HEK293 (cell line): ENCODE data around the gene RNF126.

Experiments
- CTCF ChIP-seq: fragments of 450-650 bp; formaldehyde crosslinking; IDR thresholded peaks from 2 replicates; pipeline ENCODE4 v1.5.1; 2016; ENCODE audit warnings: missing biosample characterization, missing genetic modification characterization
- PATZ1 ChIP-seq: fragments of 450-650 bp; formaldehyde crosslinking; IDR thresholded peaks from 2 replicates; pipeline ENCODE4 v1.5.1; 2016; ENCODE audit warnings: missing biosample characterization, missing genetic modification characterization
- PBX3 ChIP-seq: sonication (generic); formaldehyde crosslinking; IDR thresholded peaks from 2 replicates; pipeline ENCODE4 v1.8.1; 2022; ENCODE audit warnings: mild to moderate bottlenecking, moderate library complexity, missing genetic modification reagents
- RBAK ChIP-seq: fragments of 450-650 bp; formaldehyde crosslinking; IDR thresholded peaks from 2 replicates; pipeline ENCODE4 v1.5.1; 2016; ENCODE audit warnings: missing biosample characterization, missing genetic modification characterization
- YY1 ChIP-seq: fragments of 450-650 bp; formaldehyde crosslinking; IDR thresholded peaks from 2 replicates; pipeline ENCODE4 v1.5.1; 2018; ENCODE audit warnings: missing biosample characterization, missing genetic modification characterization
- ZBTB26 ChIP-seq: fragments of 450-650 bp; formaldehyde crosslinking; optimal IDR thresholded peaks from 2 replicates; pipeline ENCODE3; 2016; ENCODE audit warnings: missing biosample characterization, mild to moderate bottlenecking, missing genetic modification characterization
- ZNF2 ChIP-seq: fragments of 450-650 bp; formaldehyde crosslinking; IDR thresholded peaks from 2 replicates; pipeline ENCODE4 v1.5.1; 2016; ENCODE audit warnings: missing biosample characterization, missing genetic modification characterization
- ZNF362 ChIP-seq: fragments of 450-650 bp; formaldehyde crosslinking; IDR thresholded peaks from 2 replicates; pipeline ENCODE4 v1.5.1; 2016; ENCODE audit warnings: missing biosample characterization, missing genetic modification characterization
- ZNF639 ChIP-seq: fragments of 450-650 bp; formaldehyde crosslinking; IDR thresholded peaks from 2 replicates; pipeline ENCODE4 v1.5.1; 2016; ENCODE audit warnings: missing biosample characterization, missing genetic modification characterization
- ZNF670 ChIP-seq: fragments of 450-650 bp; formaldehyde crosslinking; IDR thresholded peaks from 2 replicates; pipeline ENCODE4 v1.5.1; 2016; ENCODE audit warnings: missing biosample characterization, missing genetic modification characterization, low read depth
- ZNF843 ChIP-seq: fragments of 450-650 bp; formaldehyde crosslinking; IDR thresholded peaks from 2 replicates; pipeline ENCODE4 v1.5.1; 2016; ENCODE audit warnings: missing biosample characterization, missing genetic modification characterization

GRCh38 chr19:704447-704741, 41.4 kb upstream of the RNF126 start:
- TF ChIP-seq CTCF (tag by site-specific recombination) (no peak), ZBTB26 (tag by site-specific recombination) (no peak), PATZ1 (tag by site-specific recombination) (no peak), YY1 (tag by site-specific recombination) (no peak), ZNF362 (tag by site-specific recombination) (no peak), ZNF639 (tag by site-specific recombination) (no peak), RBAK (tag by site-specific recombination) (no peak), PBX3 (CRISPR knock-in tag) (no peak), ZNF670 (tag by site-specific recombination) (no peak), ZNF2 (tag by site-specific recombination) (no peak), ZNF843 (tag by site-specific recombination) (no peak)
